Stimulated activated CD8-positive, alpha-beta memory T cell treated with anti-CD3 and anti-CD28 coated beads, Interleukin-2, amount 100 ng/mL, for 1 hour (primary cell): Measurements from ENCODE around the gene EIF4B.
A peak's percentile ranks its signal among the peaks of the same experiment; 100 is the strongest.

ENCODE experiments used
- DNase-seq, 2 donors: peaks; one replicate each; pipeline ENCODE4 v3.0.0-alpha.2; 2020; ENCODE audit warnings: low read depth in 2 of 2

EIF4B gene

DNA sequence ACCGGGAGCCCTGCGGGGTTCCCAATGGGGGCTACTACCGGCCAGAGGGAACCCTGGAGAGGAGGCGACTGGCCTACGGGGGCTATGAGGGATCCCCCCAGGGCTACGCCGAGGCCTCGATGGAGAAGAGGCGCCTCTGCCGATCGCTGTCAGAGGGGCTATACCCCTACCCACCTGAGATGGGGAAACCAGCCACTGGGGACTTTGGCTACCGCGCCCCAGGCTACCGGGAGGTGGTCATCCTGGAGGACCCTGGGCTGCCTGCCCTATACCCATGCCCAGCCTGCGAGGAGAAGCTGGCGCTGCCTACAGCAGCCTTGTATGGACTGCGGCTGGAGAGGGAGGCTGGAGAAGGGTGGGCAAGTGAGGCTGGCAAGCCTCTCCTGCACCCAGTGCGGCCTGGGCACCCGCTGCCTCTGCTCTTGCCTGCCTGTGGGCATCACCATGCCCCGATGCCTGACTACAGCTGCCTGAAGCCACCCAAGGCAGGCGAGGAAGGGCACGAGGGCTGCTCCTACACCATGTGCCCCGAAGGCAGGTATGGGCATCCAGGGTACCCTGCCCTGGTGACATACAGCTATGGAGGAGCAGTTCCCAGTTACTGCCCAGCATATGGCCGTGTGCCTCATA lies 53.3 kb downstream of the EIF4B start:
- DNase-seq: no peak

DNA sequence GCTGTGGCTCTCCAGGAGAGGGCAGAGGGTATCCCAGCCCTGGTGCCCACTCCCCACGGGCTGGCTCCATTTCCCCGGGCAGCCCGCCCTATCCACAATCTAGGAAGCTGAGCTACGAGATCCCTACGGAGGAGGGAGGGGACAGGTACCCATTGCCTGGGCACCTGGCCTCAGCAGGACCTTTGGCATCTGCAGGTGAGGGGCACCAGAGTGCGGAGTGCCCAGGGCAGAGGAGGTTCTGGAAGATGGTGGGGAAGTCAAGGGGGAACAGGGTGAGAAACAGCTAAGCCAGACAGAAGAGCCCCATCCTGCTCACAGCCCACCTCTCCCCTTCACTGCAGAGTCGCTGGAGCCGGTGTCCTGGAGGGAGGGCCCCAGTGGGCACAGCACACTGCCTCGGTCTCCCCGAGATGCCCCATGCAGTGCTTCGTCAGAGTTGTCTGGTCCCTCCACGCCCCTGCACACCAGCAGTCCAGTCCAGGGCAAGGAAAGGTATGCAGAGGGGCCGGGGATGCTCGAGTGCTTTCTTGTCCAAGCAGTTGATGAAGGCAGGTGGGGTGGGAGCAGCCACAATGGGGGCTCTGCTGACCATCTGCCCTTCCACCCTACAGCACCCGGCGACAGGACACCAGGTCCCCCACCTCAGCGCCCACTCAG lies 53.9 kb downstream of the EIF4B start:
- no peak for DNase-seq

DNA sequence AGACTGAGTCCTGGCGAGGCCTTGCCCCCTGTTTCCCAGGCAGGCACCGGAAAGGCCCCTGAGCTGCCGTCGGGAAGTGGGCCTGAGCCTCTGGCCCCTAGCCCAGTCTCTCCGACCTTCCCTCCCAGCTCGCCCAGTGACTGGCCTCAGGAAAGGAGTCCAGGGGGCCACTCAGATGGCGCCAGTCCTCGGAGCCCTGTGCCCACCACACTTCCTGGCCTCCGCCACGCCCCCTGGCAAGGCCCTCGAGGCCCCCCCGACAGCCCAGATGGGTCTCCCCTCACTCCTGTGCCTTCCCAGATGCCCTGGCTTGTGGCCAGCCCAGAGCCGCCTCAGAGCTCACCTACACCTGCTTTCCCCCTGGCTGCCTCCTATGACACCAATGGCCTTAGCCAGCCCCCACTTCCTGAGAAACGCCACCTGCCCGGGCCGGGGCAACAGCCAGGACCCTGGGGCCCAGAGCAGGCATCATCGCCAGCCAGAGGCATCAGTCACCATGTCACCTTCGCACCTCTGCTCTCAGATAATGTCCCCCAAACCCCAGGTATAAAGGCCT lies 54.5 kb downstream of the EIF4B start:
- no peak for DNase-seq

DNA sequence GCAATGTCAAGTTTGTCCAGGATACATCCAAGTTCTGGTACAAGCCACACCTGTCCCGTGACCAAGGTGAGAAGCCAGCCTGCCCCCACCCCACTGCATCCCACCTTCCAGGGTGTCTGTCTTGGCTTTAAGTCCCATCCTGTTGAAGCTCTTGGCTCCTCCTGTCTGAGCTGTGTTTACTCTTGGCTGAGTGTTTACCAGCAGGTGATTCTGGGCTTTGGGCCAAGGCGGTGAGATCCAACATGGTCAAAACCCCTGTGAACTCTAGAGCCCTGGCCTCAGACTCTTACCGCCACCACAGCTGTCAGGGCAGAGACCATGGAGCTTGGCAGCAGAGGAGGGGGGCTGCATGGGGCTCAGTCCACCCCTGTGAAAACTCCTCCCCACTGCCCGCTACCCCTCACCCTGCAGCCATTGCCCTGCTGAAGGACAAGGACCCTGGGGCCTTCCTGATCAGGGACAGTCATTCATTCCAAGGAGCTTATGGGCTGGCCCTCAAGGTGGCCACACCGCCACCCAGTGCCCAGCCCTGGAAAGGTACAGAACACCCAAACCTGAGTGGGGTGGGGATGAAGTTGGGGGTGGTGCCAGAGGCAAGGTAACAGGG lies 55.3 kb downstream of the EIF4B start:
- DNase-seq: no peak

DNA sequence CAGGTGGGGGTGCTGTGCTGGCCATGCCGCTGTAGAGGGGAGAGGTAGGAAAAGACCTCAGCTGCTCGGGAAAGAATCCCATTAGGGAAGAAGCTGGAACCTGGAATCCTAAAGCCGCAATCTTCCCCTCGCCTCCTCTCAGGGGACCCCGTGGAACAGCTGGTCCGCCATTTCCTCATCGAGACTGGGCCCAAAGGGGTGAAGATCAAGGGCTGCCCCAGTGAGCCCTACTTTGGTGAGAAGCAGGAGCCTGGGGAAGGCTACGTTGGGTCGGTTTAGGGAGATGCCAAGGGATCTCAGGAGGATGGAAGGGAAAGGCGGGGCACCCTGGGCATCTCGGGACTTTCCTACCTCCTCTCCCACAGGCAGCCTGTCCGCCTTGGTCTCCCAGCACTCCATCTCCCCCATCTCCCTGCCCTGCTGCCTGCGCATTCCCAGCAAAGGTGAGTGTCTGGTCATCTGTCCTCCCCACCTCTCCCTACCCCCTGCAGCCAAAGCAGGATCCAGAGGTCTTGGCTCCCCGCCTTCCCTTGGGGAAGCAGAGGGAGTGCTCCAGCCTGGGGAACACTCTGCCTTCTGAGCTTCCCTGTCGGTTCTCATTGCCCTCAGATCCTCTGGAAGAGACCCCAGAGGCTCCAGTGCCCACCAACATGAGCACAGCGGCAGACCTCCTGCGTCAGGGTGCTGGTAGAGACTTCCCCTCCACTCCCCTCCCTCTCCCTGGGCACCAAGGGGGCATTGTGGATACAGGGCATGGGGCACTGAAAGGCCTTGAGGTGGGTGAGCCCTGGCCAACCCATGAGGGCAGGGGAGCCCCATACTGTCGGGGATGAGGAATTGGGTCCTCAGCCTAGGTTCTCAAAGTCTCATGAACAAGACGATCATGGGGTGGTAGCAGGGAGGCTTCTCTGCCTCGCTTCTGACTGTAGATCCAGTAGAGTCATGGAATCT lies 56.0 kb downstream of the EIF4B start:
- no peak for DNase-seq

DNA sequence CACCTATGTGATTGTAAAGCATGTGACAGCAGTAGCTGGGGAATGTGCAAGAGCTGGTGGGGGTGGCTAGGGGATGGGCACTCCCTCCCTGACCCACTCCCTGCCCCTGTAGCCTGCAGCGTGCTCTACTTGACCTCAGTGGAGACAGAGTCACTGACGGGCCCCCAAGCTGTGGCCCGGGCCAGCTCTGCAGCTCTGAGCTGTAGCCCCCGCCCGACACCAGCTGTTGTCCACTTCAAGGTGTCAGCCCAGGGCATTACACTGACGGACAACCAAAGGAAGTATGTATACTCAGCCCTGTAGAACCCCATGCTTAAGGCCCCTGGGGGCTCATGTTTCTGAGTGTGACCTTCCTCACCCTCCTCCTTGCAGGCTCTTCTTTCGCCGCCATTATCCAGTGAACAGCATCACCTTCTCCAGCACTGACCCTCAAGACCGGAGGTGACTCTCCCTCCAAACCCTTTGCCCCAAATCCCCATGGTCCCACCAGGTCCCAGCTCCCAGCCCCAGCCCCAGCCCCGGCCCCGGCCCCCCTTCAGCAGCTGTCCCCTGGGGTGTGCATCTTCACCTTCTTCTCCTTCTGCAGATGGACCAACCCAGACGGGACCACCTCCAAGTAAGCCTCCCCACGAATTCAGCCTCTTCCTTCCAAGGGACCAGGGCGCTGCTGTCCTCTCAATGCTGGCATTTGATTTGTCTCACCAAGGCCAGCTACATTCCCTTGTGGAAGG lies 56.9 kb downstream of the EIF4B start:
- no peak for DNase-seq

DNA sequence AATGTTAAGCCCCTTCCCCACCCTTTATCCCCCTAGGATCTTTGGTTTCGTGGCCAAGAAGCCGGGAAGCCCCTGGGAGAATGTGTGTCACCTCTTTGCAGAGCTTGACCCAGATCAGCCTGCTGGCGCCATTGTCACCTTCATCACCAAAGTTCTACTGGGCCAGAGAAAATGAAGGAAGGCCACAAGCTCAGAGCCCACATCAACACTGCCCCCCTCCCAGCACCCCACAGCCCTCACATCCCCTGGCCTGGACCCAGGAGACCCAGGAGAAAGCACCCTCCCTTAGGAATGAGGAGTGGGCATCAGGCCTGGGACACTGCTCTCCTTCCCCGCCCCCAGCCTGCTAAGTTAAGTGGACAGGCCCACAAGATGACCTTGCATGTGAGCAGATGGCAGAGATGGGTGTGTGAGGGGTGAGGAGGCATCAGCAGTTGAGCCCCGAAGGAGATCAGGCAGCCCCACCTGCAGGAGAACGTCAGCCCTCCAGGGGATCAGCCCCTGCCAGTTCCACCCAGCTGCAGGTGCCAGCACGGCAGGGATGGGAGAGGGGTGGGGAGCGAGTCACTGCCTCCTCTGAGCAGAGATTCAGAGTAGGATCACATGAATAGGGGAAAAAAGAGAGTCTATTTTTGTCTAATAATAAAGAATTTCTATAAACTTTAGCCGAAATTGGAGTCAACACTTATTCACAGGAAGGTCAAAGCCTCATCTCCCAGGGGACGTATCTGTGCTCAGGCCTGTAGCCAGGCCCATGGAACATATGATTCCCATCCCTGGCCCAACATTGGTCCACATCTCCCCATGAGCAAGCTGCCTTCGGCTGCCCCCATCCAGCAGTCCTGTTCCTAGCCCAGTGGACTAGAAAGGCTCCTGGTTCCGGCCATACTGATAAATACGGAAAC lies 57.7 kb downstream of the EIF4B start:
- DNase-seq: no peak

DNA sequence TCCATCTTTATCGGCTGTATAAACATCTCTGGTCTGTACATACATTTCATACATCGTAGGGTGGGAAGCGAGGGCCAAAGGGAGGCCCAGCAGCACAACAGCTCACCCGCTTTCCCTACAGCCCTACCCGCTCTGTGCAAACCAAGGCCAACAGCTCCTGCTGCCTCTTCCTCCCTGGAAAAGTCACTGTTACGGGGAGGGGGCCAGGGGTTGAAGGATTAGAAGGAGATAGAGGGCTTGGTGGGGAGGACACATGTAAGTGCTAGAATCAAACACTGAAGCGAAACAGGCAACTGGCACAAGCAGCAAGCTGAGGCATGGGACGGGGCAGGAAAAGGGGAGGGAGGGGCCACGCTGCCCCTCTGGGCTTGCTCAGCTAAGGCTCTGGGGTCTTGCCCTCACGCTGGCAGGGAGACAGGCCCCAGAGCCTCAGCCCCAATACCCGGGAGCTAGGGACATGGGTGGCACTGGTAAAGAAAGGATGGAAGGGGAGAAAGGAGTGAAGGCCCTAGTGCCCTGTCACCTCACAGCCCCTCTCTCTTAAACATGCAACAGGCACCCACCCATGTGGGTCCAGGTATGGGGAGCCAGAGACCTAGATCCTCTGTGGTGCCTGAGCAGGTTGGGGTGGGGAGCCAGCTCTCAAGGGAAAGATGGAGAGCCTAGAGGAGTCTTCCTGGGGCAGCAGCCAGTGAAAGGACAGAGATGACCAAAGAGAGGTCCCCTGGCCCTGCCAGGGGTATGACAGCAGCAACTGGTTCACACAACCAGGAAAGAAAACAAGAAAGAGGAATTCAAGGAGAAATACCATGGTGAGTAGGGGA lies 58.6 kb downstream of the EIF4B start:
- no peak for DNase-seq

DNA sequence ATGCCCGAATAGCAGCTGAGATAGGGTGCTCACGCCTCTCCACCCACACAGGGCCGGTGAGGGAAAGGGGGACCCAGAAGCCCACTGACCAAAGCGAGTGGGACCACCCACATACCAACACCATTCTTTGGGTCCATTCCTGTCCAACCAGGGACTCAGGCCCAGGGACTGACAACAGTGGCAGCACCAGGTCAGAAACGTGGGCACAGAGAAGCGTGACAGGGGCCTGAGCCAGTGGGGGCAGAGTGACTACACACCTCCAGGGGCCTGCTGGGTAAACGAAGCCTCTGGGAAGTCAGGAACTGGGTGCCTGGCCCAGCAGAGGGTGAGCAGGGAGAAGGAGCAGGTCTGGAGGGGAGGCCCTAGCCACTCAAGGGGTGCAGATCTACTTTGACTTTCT lies 59.2 kb downstream of the EIF4B start:
- DNase-seq: no peak

DNA sequence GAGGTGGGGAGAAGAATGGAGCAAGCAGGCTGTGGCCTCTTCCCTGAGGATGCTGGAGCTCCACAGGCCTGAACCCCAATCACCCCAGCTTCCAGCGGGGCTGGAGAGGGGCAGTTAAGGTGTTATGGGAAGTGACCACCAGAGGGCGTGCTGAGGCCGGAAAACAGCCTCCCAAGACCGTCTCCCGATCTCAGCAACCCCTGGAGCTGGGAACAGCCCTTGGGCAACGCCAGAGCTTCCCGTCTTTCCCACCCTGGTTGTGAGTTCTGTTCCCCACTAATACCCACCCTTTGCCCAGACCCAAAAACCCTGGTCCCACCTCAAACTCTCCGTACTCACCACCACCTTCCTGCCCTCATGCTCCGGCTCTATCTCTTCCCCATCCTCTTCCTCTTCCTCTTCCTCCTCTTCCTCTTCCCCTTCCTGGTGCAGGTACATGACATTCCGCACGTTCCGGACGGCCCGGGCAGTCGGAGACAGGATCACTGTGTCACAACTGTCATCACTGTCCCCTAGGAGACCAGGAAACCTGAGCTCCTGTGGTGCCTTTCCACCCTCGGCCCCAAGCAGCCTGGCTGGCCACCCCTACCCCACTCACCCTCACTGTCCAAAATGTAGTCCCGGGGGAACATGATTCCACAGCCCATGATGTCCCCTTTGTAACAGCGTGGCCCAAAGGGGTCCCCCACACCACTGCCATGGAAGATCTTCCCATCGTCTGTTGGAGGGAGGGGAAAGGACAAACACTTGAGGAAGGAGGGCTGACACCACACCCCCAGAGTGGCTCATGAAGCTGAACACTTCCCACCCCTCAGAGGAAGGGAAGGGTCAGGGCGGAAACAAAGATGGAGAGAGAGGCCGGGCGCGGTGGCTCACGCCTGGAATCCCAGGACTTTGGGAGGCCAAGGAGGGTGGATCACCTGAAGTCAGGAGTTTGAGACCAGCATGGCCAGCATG lies 60.0 kb downstream of the EIF4B start:
- peak; percentile 35 to 45 for DNase-seq

DNA sequence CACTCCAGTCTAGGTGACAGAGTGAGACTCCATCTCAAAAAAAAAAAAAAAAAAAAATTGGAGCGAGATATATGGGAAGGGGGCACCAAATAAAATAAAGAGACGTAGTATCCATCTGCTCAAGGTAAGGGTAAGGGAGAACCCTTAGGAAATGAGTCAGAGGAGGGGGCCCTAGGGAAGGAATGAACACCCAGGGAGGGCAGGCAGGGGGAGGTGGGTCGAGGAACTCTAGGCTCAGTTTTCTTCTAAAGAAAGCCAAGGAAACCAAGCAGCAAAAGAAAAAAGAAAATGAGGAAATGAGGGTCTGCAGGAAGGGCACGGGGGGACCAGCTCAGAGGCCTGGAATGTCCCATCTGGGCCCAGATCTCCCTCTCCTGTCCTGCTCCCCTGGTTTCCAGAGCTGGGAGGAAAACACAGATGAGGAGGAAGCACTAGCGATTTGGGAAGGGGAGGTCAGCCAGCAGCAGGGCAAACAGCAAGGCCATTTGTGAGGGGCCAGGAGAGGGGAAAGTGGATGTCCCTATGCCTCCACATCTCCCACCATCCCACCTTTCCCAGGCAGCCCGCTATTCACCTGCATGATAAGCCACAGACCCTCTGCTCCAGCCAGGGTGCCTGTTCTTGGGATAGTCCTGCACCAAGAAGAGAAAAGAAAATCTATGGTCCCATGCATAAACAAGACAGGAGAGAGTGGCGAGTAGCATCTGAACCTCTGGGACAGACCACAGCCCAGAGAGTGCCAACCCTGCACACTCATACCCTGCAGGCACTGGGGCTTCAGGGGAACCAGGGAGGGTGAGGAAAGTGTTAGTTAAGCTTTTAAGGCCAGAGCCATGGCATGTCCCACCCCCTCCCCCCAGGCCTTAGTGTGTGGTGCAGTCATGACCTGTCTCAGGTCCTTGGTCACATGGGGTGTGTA lies 61.1 kb downstream of the EIF4B start:
- no peak for DNase-seq

DNA sequence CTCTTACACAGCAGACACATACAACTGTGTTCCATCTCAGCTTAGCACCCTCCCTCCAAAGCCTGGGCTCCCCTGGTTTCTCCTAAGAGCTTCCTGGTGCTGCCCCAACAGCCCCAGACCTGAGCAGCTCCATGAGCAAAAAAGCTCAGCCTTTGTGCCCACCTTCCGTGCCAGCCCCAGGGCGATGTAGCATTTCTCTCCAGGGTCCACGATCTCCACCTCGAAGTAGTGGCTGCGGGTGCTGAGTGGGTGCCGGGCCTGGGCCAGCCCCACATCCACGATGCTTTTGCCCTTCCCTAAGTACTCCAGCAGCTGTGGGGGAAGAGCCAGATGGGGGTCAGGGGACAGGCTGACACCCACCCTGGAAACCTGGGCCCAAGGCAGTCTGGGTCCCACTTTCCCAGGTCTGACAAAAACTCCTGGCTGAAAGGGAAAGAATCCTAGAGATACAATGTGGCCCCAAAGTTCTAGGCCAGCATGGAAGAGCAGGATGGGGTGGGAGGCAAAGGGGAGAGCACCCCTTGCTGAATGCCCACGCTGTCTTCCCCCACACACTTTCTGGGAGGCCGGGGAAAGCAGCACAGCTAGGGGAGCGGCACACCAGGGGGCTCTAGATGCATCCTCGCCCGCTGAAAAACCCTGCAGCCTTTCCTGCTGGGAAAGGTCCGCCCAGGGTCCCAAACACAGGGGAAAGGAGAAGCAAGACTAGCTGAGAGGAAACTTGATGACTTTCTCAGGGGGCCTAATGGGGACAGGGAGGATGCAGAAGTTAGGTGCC lies 61.9 kb downstream of the EIF4B start:
- DNase-seq: no peak

DNA sequence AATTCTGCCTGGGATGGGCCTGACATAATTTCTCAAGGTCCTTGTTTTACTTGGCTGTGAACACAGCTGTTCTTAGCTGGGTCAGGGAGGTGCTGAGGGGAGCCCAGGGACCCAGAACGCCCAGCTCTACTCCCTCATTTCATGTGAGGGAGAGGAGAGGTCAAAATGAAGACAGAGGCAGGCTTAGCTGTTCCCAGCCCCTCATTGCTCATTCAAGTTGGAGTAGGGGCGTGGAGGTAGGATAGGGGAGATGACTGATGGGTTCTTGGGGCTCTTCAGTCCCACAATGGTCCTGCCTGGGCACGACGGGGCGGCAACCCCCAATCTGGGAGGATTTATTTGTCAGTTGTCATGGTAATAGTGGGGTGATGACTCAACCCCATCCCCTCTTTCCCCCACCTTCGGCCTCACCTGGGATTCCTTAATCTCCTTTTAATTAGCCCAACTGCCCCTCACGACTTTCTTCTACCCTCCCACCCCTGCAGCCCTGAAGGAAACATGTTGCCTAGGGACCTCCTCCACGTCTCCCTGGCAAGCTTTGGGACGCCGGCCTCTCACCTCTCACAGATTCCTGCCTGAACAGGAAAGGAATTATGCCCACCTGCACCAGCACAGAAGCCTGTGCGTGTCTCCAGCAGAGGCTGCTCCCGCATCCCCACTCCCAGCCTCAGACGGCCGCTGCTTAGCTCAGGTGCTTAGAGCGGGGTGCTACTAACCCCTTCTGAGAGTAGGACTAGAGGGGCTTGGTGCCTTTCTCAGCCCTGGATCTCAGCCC lies 62.7 kb downstream of the EIF4B start:
- DNase-seq: no peak

DNA sequence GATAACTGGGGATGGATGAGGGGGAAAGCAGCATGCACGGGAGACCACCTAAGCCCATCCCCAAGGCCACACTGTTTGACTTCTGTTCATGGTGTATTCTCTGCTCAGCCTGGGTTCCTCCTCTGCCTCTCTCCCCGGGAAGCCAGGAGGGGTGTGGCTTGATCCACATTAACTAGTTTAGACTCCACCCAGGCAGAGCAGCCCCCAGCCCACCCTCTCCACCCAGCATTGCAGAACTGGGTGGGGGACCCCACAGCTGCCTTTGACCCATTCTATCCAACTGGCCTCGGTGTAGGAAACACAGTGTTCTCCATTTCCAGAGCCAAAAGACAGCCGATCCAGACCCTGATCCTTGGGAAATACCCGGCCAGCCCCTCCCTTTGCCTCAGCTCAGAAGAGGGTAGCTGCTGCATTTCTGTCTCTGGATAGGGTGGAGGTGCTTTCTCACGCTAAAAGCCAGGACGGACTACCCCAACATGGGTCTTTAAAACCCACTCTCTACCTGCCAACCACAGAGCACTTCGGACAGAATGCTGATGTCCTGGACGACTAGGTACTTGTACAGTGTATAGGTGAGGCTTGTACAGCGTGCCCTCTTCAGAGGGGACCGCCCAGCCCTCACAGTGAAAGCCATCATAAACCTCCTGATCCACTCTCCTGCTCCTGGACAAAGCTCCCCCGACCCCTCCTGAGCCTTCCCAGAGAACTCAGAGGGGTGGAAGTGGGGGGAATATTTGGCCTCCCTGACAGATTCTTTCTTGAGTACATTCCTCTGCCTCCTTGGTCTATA lies 63.6 kb downstream of the EIF4B start:
- DNase-seq: no peak
